Stomach smooth muscle (tissue), 2 donors: ENCODE measurements around the gene SP3.
A peak's percentile ranks its signal among the peaks of the same experiment; 100 is the strongest.

Experiments used
- H3K27ac ChIP-seq: one replicate; pipeline ENCODE4 v1.7.0; 2013; ENCODE audit warnings: mild to moderate bottlenecking, low read length, inconsistent platforms
- H3K27me3 ChIP-seq, 2 donors: one replicate each; pipeline ENCODE4 v1.7.0; 2013; ENCODE audit warnings: low read length in 2 of 2; ENCODE audit not compliant: insufficient read depth in 2 of 2, control insufficient read depth in 1 of 2
- H3K36me3 ChIP-seq, 2 donors: one replicate each; pipeline ENCODE4 v1.7.0; 2013; ENCODE audit warnings: low read length in 2 of 2; ENCODE audit not compliant: control insufficient read depth in 2 of 2, insufficient read depth in 2 of 2
- H3K4me1 ChIP-seq: one replicate; pipeline ENCODE4 v1.7.0; 2013; ENCODE audit warnings: low read length; ENCODE audit not compliant: control insufficient read depth, insufficient read depth
- H3K4me3 ChIP-seq, 2 donors: one replicate each; pipeline ENCODE4 v1.7.0; 2013; ENCODE audit warnings: low read length in 2 of 2
- H3K9ac ChIP-seq, 2 donors: one replicate each; pipeline ENCODE4 v1.7.0; 2013; ENCODE audit warnings: low read length in 2 of 2, mild to moderate bottlenecking in 1 of 2
- H3K9me3 ChIP-seq, 2 donors: one replicate each; pipeline ENCODE4 v1.7.0; 2013; ENCODE audit warnings: low read length in 2 of 2; ENCODE audit not compliant: control insufficient read depth in 2 of 2
- donor health status: healthy.
- donor health status: Pancreatic carcinoma.

SP3 gene

GRCh38 chr2:174005801-174006419, 40.7 kb upstream of the SP3 start:
- no peaks in the 10 kb centered on the region for H3K27me3 ChIP-seq
- peaks cover 6% of the 10 kb centered on the region for H3K4me1 ChIP-seq
- no peak overlapping the region for H3K4me3 ChIP-seq
- no peaks in the 10 kb centered on the region for H3K36me3 ChIP-seq
- no peak overlapping the region for H3K9ac ChIP-seq
- H3K9me3 ChIP-seq, result no peaks in the 10 kb centered on the region
- H3K27ac ChIP-seq, result no peak overlapping the region

DNA sequence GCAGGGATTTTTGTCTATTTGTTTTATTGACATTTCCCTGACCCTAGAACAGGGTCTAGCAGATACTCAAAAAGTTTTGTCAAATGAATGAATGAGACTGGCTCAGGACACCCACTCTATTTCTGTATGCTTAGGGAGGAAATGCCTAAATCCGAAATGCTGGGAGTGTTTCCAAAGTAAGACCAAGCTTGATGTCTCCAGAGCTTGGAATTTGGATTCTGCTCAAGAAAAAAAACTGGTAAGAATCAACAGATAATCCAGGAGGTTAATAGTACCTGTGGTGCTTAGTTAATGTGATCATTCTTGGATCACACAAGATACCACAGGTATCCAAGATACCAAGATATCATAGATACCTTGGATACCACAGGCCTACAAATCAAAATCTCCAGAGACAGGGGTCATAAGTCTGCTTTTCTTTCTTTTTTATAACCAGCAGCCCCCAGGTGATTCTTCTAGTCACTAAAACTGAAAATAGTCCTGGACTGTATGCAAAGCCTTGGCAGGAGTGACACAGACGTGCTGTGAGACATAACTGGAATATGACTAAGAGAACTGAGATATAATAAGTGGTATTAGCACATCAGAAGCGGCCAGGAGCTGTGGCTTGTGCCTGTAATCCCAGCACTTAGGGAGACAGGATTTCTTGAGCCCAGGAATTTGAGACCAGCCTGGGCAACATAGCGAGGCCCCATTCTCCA, 39.9 kb upstream of the SP3 start:
- no peaks in the 10 kb centered on the region for H3K36me3 ChIP-seq
- H3K9me3 ChIP-seq, result no peaks in the 10 kb centered on the region
- H3K27me3 ChIP-seq, result no peaks in the 10 kb centered on the region
- no peak overlapping the region for H3K4me3 ChIP-seq
- no peak overlapping the region for H3K9ac ChIP-seq
- H3K27ac ChIP-seq, result peak overlapping the region; percentile 31
- peaks cover 6% of the 10 kb centered on the region for H3K4me1 ChIP-seq

DNA sequence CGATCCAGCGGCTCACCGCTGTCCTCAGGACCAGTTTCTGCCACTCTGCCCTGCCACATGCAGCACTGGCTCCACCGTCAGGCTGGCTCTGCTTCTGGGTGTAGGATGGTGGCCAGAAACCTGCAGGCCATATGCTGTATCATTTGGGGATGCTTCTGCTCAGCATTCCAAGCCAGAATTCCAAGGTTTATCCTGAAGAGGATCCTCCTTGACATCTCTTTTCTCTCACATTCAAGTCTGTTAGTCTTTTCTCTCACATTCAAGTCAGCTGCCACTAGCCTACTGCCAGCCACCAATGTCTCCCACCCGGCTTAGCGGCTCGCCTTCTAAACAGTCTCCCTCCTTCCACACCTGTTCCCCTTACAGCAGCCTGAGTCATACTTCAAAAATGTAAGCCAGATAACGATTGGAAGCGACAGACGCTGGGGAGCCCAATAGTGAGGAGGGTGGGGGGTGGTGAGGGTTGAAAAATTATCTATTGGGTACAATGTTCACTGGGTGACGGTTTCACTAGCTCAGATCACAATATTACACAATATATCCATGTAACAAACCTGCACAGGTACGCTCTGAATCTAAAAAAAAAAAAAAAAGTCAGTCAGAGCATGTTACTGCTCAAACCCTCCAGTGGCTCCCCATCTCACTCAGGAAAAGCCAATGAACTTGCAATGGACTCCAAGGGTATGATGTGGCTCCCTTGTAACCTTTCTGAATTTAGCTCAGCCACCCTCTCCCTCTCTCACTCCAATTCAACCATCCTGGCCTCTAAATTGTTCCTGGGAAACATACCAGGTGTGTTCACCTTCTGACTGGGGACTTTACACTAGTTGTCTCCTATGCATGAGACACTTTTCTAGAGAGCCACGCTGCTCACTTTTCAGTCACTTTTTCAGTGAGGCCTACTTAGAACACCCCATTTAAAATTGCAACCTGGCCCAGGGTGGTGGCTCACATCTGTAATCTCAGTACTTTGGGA, 38.8 kb upstream of the SP3 start:
- H3K9me3 ChIP-seq, result no peaks in the 10 kb centered on the region
- H3K27ac ChIP-seq, result peak overlapping the region; percentile 20
- peaks cover 9% of the 10 kb centered on the region for H3K4me1 ChIP-seq
- H3K9ac ChIP-seq, result no peak overlapping the region
- H3K36me3 ChIP-seq, result no peaks in the 10 kb centered on the region
- H3K27me3 ChIP-seq, result no peaks in the 10 kb centered on the region
- no peak overlapping the region for H3K4me3 ChIP-seq

DNA sequence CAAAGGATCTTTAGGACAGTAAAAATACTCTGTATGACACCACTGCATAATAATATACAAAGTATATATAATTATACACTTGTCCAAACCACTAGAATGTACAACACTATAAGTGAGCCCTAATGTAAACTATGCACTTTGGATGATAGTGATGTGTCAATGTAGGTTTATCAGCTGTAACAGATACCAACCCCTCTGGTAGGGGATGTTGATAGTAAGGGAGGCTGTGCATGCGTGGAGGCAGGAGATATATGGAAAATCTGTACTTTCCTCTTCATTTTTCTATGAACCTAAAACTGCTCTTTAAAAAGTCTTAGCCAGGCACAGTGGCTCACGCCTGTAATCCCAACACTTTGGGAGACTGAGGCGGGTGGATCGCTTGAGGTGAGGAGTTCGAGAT, 37.5 kb upstream of the SP3 start:
- Histone ChIP-seq H3K9me3 (no peaks in the 10 kb centered on the region), H3K27me3 (no peaks in the 10 kb centered on the region), H3K4me3 (no peak overlapping the region), H3K36me3 (no peaks in the 10 kb centered on the region), H3K4me1 (peaks cover 14% of the 10 kb centered on the region), H3K9ac (no peak overlapping the region), H3K27ac (no peak overlapping the region)

DNA sequence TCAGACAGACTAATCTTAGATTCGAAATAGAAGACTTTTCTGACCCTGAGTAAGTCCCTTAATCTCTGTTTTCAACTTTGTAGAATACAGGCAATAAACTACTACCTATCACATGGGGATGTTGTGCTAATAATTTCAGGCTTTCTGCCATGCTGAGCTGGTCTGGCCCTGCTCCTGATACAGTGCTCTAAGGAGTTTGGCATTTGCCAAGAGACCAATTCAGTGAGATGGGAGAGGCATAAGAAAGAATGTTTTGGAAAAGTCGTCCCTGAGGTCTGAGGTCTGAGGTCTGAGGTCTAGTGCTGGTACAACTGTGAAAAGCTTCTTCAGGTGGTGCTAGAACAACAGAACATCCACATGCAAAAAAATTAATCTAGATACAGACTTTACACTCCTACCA, 35.9 kb upstream of the SP3 start:
- Histone ChIP-seq H3K27me3 (no peaks in the 10 kb centered on the region), H3K4me3 (no peak overlapping the region), H3K36me3 (no peaks in the 10 kb centered on the region), H3K9ac (no peak overlapping the region), H3K9me3 (no peaks in the 10 kb centered on the region), H3K4me1 (peaks cover 25% of the 10 kb centered on the region), H3K27ac (no peak overlapping the region)

DNA sequence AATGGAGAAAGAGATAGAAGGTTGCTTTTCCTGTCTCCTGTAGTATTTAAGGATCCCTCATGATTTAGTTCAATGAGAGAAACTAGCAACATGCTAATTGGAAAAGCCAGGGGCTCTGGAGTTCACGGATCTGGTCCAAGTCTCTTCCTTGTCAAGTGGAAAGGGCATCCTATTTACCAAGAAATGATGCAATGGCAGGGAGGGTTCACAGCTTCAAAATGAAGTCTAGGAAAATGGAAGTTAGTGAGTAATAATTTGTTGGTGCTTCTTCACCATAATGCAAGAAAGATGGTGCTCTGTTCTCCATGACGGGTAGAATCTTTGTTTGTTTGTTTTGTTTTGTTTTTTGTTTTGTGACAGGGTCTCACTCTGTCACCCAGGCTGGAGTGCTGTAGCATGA, 34.6 kb upstream of the SP3 start:
- Histone ChIP-seq H3K27ac (peak overlapping the region; percentile 49), H3K9ac (no peak overlapping the region), H3K4me3 (no peak overlapping the region), H3K27me3 (no peaks in the 10 kb centered on the region), H3K9me3 (no peaks in the 10 kb centered on the region), H3K36me3 (no peaks in the 10 kb centered on the region), H3K4me1 (peaks cover 23% of the 10 kb centered on the region)

- Histone ChIP-seq H3K36me3 (no peaks in the 10 kb centered on the region), H3K27me3 (no peaks in the 10 kb centered on the region), H3K4me1 (peaks cover 19% of the 10 kb centered on the region), H3K4me3 (peak overlapping the region in 1 of 2 donors; percentile 29), H3K27ac (peak overlapping the region; percentile 49), H3K9ac (no peak overlapping the region), H3K9me3 (no peaks in the 10 kb centered on the region)
Measured at GRCh38 chr2:173999272-173999671, 34.1 kb upstream of the SP3 start.

DNA sequence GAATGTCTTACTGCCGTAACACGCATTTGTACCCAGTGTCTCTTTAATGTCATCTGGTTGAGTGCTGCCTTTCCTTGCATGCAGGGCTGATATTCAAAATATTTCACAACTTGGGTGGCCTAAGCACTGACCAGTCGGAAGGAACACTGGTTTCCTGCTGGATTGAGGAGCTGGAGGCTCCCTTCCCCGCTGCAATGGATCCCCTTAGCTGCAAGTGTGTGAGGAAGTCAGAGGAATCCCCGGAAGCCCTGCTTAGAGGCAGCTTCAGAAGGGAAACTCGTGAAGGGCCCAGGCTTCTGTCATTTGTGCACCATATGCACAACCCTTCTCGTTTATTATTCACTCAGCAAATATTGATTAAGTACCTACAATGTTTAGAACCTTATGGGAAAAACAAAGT, 33.2 kb upstream of the SP3 start:
- Histone ChIP-seq H3K4me1 (peaks cover 19% of the 10 kb centered on the region), H3K36me3 (no peaks in the 10 kb centered on the region), H3K4me3 (peak overlapping the region in 1 of 2 donors; percentile 47), H3K27ac (peak overlapping the region; percentile 50), H3K27me3 (no peaks in the 10 kb centered on the region), H3K9me3 (no peaks in the 10 kb centered on the region), H3K9ac (no peak overlapping the region)

- Histone ChIP-seq H3K36me3 (no peaks in the 10 kb centered on the region), H3K27ac (peak overlapping the region; percentile 50), H3K4me3 (peak overlapping the region; percentile 3 to 47), H3K9me3 (no peaks in the 10 kb centered on the region), H3K27me3 (no peaks in the 10 kb centered on the region), H3K4me1 (peaks cover 19% of the 10 kb centered on the region), H3K9ac (no peak overlapping the region)
Measured at GRCh38 chr2:173997753-173998152, 32.6 kb upstream of the SP3 start.

GRCh38 chr2:173997269-173997668, 32.1 kb upstream of the SP3 start:
- H3K27me3 ChIP-seq, result no peaks in the 10 kb centered on the region
- H3K9ac ChIP-seq, result no peak overlapping the region
- peak overlapping the region; percentile 50 for H3K27ac ChIP-seq
- H3K9me3 ChIP-seq, result no peaks in the 10 kb centered on the region
- H3K4me1 ChIP-seq, result peaks cover 22% of the 10 kb centered on the region
- H3K4me3 ChIP-seq, result peak overlapping the region in 1 of 2 donors; percentile 29
- no peaks in the 10 kb centered on the region for H3K36me3 ChIP-seq
